ENCODE results near the gene MZB1.

Gene MZB1

DNA sequence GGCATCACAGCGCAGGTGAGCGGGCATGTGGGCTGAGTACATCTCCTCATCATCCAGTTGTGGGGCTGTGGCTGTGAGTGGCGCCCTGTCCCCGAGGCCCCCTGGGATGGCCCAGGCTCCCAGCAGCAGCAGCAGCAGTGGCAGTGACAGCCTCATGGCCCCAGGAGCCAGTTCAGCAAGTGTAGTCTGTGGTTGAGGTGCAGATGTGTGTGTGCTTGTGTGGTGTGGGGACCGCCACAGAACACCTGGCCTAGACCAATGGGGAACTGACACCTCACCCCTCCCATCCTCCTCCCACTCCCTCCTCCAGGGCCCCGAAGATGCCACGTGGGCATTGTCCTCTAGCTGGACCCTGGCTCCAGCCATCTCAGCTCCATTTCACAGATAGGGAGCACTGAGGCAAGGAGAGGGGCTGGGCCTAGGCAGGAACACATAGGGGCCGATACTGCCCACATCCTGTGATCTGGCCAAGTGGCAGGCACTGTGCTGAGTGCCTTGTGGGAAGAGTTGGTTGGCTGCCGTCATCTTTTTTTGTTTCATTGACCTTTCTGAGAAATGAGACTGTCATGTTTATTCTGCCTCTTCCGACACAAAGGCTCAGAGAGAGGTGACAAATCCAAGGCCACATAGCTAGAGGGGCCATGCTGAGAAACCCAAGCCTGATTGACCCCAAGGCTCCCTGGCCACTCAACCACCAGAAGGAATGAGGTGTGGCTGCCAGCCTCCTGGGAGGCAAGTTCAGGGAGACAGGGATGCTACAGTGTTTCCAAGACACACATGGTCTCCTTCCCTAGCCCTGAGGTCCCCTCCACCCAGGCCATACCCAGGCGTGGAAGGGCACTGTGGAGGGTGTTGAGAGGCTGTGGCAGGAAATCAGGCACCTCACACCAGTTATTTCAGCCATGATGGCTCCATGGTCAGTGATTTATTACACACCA is at the start of gene MZB1:
Gene MZB1, minus strand, starts transcription at position 213 of the 938 bp plus-strand sequence. Its CDS starts 57 bp downstream, at position 156.
- peak in 1 of 2 donors; percentile 28 for DNase-seq (ENCODE audit: low read depth in 2 of 2, low spot score in 1 of 2)

DNA sequence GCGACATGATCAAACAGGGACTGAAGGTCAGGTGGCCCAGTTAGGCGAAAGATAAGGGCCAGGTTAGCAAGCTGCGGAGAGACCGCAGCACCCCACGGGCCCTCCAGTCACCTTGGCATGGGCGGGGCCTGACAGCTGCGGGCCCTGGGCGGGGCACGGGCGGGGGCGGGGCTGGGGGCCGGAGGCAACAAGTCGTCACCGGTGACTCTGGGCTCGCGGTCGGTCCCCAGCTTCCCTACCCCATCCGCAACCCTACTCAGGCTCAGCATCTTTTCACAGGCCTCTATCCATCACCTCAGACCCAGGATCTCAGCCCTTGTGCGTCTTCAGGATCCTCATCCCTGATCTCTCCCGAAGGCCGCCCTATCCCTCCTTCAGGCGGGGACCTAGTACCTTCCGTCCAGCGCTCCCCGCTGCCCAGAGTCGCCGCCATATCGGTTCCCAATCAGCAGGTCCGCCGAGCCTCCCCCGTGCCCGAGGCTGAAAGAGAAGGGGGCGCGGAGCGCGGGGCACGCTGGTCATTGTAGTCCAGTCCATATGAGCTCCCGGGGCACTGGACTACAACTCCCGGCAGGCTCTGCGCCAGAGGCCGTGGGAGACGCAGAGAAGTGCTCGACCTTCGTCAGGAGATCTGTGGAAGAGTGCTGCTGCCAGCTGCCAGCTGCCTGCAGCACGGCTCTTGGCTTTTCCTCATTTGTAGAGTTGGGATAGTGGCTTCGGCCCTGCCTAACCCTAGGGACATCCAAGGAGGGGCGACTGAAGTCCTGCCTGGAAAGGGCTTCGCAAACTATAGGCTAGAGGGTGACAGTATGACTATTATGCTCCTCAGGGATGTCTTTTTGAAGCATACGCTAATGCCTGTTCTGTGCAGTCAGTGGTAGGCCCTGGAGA is 49.5 kb upstream of the MZB1 start, which contains the start of gene DNAJC18:
Gene DNAJC18, minus strand, starts transcription at position 513 of the 891 bp plus-strand sequence. Its CDS starts 80 bp downstream, at position 433.
- peak; percentile 60 to 81 for DNase-seq (ENCODE audit: low read depth in 2 of 2, low spot score in 1 of 2)

DNA sequence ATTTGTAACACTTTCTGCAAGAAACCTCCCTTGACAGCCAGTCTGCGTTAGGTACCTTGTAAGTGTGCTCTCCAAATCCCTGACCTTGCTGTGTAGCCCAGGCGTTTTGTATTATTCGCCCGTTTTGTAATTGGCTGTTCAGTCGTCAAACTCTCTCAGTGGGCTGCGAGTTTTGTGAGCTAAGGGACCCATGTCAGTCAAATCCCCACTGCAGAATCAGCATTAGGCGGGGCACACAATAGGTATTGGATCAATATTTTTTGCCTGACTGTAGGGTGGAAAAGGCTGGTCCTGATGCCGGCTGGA is 48.9 kb upstream of the MZB1 start:
- DNase-seq (ENCODE audit: low read depth in 2 of 2, low spot score in 1 of 2) = no peak

DNA sequence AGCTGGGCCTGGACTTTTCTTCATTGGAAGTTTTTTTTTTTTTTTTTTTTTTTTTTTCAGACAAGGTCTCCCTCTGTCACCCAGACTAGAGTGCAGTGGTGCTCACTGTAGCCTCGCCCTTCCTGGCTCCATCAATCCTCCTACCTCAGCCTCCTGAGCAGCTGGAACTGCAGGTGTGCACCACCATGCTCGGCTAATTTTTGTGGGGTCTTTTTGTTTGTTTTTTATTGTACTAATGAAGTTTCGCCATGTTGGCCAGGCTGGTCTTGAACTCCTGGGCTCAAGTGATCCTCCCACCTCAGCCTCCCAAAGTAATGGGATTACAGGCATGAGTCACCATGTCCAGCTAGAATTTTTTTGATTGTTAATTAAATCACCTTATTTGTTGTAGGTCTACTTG is 46.0 kb upstream of the MZB1 start:
- no peak for DNase-seq (ENCODE audit: low read depth in 2 of 2, low spot score in 1 of 2)

DNA sequence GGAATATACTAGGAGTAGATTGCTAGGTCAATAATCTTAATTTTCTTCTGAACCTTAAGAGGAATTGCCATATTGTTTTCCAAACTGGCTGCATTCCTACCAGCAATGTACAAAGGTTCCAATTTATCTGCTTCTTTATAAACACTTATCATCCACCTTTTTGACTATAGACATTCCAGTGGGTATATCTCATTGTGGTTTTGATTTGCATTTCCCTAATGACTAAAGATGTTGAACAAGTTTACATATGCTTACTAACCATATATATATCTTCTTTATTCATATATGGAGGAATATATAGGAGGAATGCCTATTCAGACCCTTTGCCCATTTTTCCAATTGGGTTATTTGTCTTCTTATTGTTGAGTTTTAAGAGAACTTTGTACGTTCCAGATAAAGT is 42.0 kb upstream of the MZB1 start:
- no peak for DNase-seq (ENCODE audit: low read depth in 2 of 2, low spot score in 1 of 2)

- no peak for DNase-seq (ENCODE audit: low read depth in 2 of 2, low spot score in 1 of 2)
These were observed 40.3 kb upstream of the MZB1 start for GRCh38 chr5:139430015-139430414.

DNA sequence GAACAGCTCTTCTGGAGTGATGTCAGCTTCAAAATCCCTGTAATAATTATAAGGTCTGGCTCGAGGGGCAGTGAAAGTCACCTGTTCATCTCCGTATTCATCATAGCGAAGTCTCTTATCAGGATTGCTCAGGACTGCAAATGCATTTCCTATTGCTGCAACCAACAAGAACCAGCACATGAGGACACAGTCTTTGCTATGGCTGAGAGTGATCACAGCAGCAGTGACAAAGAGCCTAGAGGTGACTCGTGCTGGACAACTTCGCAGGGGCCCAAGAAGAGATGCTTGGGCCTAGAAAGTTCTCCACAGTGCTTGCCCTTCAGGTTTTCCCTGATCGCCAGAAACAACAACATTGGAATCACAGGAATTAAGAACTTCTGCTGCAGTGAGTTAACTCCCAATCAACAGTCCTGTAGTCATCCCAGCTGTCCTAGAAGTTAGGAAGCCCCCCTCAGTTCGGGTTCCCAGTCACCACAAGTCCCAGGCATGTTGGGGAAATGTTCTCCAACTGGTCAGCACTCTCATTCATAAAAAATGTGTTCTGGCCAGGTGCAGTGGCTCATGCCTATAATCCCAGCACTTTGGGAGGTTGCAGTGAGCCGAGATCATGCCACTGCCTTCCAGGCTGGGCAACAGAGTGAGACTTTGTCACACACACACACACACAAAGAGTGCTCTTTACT is 36.6 kb upstream of the MZB1 start:
- DNase-seq (ENCODE audit: low read depth in 2 of 2, low spot score in 1 of 2) = no peak

GRCh38 chr5:139425497-139425896 is 35.8 kb upstream of the MZB1 start:
- no peak for DNase-seq (ENCODE audit: low read depth in 2 of 2, low spot score in 1 of 2)

DNA sequence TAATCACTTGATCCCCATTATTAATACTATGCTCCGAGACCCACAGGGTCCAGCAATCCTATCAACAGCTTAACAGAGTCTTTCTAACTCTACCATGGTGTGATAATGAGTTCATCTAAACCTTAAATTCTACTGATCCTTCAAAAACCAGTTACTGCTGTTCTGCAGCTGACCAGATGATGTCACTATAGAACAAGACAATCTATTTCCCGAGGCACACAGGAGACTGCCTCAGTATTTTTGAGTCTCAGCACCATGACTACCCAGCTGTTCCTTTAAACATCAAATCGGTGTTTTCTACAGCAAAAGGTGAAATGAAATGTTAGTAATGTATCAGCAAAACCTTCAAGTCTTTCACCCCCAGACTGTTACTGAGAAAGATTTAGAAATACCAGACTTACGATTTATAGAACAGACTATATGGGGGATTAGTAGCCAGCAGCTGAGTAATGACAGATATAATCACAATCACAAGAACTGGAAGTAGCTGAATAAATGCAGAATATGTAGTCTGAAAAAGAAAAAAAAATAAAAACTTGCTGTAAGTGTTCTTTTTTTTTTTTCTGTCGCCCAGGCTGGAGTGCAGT is 32.7 kb upstream of the MZB1 start:
- no peak for DNase-seq (ENCODE audit: low read depth in 2 of 2, low spot score in 1 of 2)

DNA sequence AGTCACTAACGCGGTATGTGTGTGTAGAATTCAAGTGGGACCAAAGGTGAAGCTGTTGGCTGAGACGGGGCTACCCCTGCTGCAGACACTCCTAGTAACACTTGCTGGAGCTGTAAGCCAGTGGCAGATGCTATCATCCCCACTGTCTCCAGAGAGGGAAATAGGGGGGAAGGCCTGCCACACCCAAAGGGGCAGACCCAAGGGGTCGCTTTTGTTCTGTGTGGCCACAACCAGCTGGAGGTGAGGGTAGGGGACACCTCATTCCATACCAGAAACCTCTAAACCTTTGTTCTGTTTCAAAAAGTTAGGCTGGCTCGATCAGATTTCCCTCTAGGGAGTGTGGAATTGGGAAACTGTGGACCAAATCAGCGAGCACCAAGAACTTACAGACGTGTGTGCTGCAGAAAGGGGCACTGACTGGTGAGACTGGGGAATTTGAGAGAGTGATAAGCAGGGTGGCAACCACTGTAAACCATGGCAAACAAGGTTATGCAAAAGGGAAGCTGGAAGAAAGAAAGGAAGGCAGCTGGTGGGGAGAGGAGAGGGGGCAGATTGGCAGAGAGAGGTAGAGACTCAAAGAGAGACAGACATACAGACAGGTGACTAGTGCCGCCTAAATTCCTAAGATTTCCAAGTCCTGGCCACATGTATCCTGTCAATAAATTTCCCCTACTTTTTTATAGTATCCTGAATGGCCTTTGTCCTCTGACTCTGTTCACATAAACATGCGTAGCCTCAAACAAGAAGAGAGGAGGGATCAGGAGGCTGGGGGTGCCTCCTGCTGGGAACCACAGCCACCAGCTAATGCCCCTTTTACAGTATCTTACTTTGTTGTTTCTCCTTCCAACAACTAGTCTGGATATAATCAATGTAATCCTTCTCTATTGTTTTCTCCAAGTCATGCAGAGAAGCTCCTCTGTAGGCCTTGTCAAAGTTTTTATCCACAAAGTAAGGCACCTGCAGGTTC is 29.8 kb upstream of the MZB1 start:
- DNase-seq (ENCODE audit: low read depth in 2 of 2, low spot score in 1 of 2) = no peak

DNA sequence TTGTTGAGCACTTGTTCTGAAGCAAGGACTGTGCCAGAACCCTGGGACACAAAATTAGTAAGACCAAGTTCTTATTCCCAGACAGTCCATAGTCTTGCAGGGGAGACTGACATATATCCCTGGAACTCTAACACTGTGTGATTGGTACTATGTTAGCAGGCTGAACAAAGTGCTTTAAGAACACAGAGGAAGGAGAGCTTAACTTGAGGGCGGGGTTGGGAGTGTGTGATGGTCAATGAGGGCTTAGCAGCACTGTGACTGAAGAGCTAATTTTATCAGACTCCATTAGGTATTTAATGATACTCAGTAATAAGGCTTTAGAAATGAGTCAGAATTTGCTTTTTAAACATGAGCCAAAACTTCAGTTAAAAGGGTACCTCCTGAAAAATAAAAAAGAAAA is 29.1 kb upstream of the MZB1 start:
- DNase-seq (ENCODE audit: low read depth in 2 of 2, low spot score in 1 of 2) = no peak

- no peak for DNase-seq (ENCODE audit: low read depth in 2 of 2, low spot score in 1 of 2)
These were observed 27.5 kb upstream of the MZB1 start for GRCh38 chr5:139417214-139417613.

- DNase-seq (ENCODE audit: low read depth in 2 of 2, low spot score in 1 of 2) = no peak
These were observed 26.9 kb upstream of the MZB1 start for GRCh38 chr5:139416651-139417050.

DNA sequence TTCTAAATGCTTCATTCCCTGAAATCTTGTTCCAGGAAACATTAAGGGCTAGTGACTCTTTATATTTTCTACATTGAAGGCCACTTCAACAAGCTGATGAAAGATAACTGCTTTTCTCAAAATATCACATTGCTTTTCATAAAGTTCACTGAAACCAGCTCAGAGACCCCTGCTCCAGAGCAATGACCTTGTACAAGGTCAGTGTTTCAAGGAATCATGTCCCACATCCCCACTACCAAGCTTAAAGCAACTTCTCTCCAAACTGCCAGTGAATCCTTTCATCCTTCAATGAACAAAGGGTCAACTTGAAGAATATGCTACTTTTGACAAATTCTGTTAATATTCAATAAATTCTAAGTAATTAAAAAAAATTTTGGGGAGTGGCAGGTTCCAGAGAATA is 26.2 kb upstream of the MZB1 start:
- DNase-seq (ENCODE audit: low read depth in 2 of 2, low spot score in 1 of 2) = no peak

GRCh38 chr5:139415221-139415861 is 25.6 kb upstream of the MZB1 start:
- DNase-seq (ENCODE audit: low read depth in 2 of 2, low spot score in 1 of 2) = no peak

GRCh38 chr5:139414581-139415130 is 24.9 kb upstream of the MZB1 start:
- no peak for DNase-seq (ENCODE audit: low read depth in 2 of 2, low spot score in 1 of 2)

- DNase-seq (ENCODE audit: low read depth in 2 of 2, low spot score in 1 of 2) = no peak
These were observed 24.2 kb upstream of the MZB1 start for GRCh38 chr5:139413963-139414362.

GRCh38 chr5:139413153-139413552 is 23.4 kb upstream of the MZB1 start:
- no peak for DNase-seq (ENCODE audit: low read depth in 2 of 2, low spot score in 1 of 2)

Measured in stimulated activated CD8-positive, alpha-beta memory T cell treated with anti-CD3 and anti-CD28 coated beads, Interleukin-4, amount 100 ng/mL, for 1 hour (primary cell).